ENCODE results near the gene CST4.

DNA sequence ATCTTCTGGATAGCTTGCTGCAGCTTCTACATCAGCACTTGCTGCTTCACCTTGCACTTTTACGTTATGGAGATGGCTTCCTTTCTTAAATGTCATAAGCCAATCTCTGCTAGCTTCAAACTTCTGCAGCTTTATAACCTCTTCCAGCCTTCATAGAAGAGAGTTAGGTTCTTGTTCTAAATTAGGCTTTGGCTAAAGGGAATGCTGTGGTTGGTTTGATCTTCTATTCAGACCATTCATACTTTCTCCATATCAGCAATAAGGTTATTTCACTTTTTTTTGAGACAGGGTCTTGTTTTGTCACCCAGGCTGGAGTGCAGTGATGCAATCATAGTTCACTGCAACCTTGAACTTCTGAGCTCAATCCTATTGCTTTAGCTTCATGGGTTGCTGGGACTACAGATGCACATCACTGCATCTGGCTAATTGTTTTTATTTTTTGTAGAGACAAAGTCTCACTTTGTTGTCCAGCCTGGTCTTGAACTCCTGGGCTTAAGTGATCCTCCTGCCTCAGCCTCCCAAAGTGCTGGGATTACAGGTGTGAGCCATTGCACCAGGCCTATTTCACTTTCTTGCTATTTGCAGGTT is 38.9 kb downstream of the CST4 start:
- TF ChIP-seq, protein P1, sequence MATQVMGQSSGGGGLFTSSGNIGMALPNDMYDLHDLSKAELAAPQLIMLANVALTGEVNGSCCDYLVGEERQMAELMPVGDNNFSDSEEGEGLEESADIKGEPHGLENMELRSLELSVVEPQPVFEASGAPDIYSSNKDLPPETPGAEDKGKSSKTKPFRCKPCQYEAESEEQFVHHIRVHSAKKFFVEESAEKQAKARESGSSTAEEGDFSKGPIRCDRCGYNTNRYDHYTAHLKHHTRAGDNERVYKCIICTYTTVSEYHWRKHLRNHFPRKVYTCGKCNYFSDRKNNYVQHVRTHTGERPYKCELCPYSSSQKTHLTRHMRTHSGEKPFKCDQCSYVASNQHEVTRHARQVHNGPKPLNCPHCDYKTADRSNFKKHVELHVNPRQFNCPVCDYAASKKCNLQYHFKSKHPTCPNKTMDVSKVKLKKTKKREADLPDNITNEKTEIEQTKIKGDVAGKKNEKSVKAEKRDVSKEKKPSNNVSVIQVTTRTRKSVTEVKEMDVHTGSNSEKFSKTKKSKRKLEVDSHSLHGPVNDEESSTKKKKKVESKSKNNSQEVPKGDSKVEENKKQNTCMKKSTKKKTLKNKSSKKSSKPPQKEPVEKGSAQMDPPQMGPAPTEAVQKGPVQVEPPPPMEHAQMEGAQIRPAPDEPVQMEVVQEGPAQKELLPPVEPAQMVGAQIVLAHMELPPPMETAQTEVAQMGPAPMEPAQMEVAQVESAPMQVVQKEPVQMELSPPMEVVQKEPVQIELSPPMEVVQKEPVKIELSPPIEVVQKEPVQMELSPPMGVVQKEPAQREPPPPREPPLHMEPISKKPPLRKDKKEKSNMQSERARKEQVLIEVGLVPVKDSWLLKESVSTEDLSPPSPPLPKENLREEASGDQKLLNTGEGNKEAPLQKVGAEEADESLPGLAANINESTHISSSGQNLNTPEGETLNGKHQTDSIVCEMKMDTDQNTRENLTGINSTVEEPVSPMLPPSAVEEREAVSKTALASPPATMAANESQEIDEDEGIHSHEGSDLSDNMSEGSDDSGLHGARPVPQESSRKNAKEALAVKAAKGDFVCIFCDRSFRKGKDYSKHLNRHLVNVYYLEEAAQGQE (IDR thresholded peaks at IDR 0.05; ENCODE audit: insufficient read depth in 1 of 2, low read depth in 2 of 2, low read length in 2 of 2), result no peak
- TF ChIP-seq TAF1 (IDR thresholded peaks at IDR 0.05; ENCODE audit: borderline replicate concordance, insufficient read depth, low read length), result no peak

Measured in PFSK-1 (cell line).